GM12891 (cell line): Measurements from ENCODE around the gene ASCL5.

ENCODE experiments used
- PAX5 ChIP-seq: IDR thresholded peaks from 2 replicates; pipeline ENCODE4 v1.6.1; 2011; ENCODE audit warnings: low read length, moderate library complexity, mild to moderate bottlenecking; ENCODE audit not compliant: insufficient read depth, severe bottlenecking
- POLR2A ChIP-seq: IDR thresholded peaks from 2 replicates; pipeline ENCODE4 v1.6.1; 2011; ENCODE audit warnings: low read depth, low read length, control low read depth
- POLR2AphosphoS5 ChIP-seq: IDR thresholded peaks from 2 replicates; pipeline ENCODE4 v1.6.1; 2011; ENCODE audit warnings: low read depth, low read length, control low read depth
- TAF1 ChIP-seq: IDR thresholded peaks from 2 replicates; pipeline ENCODE4 v1.6.1; 2011; ENCODE audit warnings: low read depth, low read length, control low read depth

GRCh38 chr1:201090541-201090940 lies 36.4 kb downstream of the ASCL5 start:
- no peak for TF ChIP-seq PAX5
- TF ChIP-seq POLR2A, result no peak
- no peak for TF ChIP-seq TAF1
- TF ChIP-seq POLR2AphosphoS5, result no peak
